GM12878 (cell line): ENCODE results near the gene ARHGEF11. TPM values are rescaled to one million over a fixed set of nuclear protein-coding genes. Genes with fewer than 3 reads are reported as not detected.

Source experiments
- ATAC-seq: fragments of 200-7000 bp; cut with Tn5 transposase; 3 replicates; pipeline ENCODE4 v1.9.1; 2020; ENCODE audit warnings: mild to moderate bottlenecking, moderate library complexity
- BruUV-seq: library from RNA; stranded (reverse); fragments of 400-500 nt; replicated peaks from 2 replicates; lab custom pipeline; 2021; lab: Mats Ljungman, UMichigan
- CTCF ChIA-PET: fragments of 300-600 bp; sonication (Branson Sonifier 250); formaldehyde crosslinking; extraction: SDS; loops from one replicate; lab custom pipeline; 2021; ENCODE audit warnings: inconsistent platforms; lab: Yijun Ruan, JAX
- POLR2A ChIA-PET: fragments of 350-600 bp; formaldehyde crosslinking; extraction: SDS; loops from one replicate; lab custom pipeline; 2021; ENCODE audit warnings: inconsistent platforms; lab: Charles Lee
- RAD21 ChIA-PET: fragments of 300-600 bp; sonication (Branson Sonifier 250); formaldehyde crosslinking; loops from one replicate; lab custom pipeline; 2023; ENCODE audit warnings: antibody characterized with exemption; ENCODE audit not compliant: unreplicated experiment; lab: Charles Lee
- SMC1A ChIA-PET: fragments of 300-600 bp; sonication (Branson Sonifier 250); formaldehyde crosslinking; loops from one replicate; lab custom pipeline; 2023; ENCODE audit not compliant: unreplicated experiment, uncharacterized antibody; lab: Charles Lee
- DNase-seq: peaks from one replicate; pipeline ENCODE4 v3.0.0-alpha.2; 2011; ENCODE audit warnings: low read depth, low spot score
- FAIRE-seq: peaks from 3 replicates; lab custom pipeline; 2011; peaks lifted over from hg19 to GRCh38; lab: Jason Lieb, UNC
- H2AFZ ChIP-seq: 2 replicates; pipeline ENCODE4 v1.6.0; 2011; ENCODE audit warnings: low read depth, low read length, control low read depth; ENCODE audit not compliant: control insufficient read depth
- H3K27ac ChIP-seq: 2 replicates; pipeline ENCODE4 v1.5.1; 2011; ENCODE audit warnings: control low read depth; ENCODE audit not compliant: control insufficient read depth, insufficient read depth
- H3K27me3 ChIP-seq, 2 experiments: replicated peaks in 1 of 2; 2 replicates each; pipeline versions ENCODE4 v1.6.0 to v1.6.1; 2011; ENCODE audit warnings: low read length in 1 of 2; ENCODE audit not compliant: control insufficient read depth in 2 of 2, insufficient read depth in 2 of 2
- H3K36me3 ChIP-seq, 2 experiments: 2 replicates each; pipeline ENCODE4 v1.5.1; 2011; ENCODE audit warnings: low read length in 1 of 2; ENCODE audit not compliant: control insufficient read depth in 2 of 2, insufficient read depth in 2 of 2
- H3K4me1 ChIP-seq: 2 replicates; pipeline ENCODE4 v1.6.1; 2011; ENCODE audit warnings: mild to moderate bottlenecking, low read length, moderate library complexity, mixed read lengths; ENCODE audit not compliant: control insufficient read depth, insufficient read depth
- H3K4me2 ChIP-seq: 2 replicates; pipeline ENCODE4 v1.6.0; 2011; ENCODE audit warnings: control low read depth; ENCODE audit not compliant: control insufficient read depth, insufficient read depth
- H3K4me3 ChIP-seq: fragments of 200-600 bp; sonication (generic); 2 replicates; pipeline ENCODE4 v1.5.1; 2016
- H3K79me2 ChIP-seq: 2 replicates; pipeline ENCODE4 v1.6.0; 2011; ENCODE audit warnings: low read length; ENCODE audit not compliant: control insufficient read depth, insufficient read depth
- H3K9ac ChIP-seq: 2 replicates; pipeline ENCODE4 v1.8.0; 2011; ENCODE audit warnings: low read length, control low read depth, mixed read lengths; ENCODE audit not compliant: control insufficient read depth, insufficient read depth
- H3K9me3 ChIP-seq: replicated peaks from 3 replicates; pipeline ENCODE4 v1.5.1; 2011; ENCODE audit warnings: mild to moderate bottlenecking, low read length; ENCODE audit not compliant: control insufficient read depth, insufficient read depth
- H4K20me1 ChIP-seq: 2 replicates; pipeline ENCODE4 v1.6.0; 2011; ENCODE audit not compliant: control insufficient read depth, insufficient read depth
- BCL3 ChIP-seq: IDR thresholded peaks from 2 replicates; pipeline ENCODE4 v1.6.1; 2011; ENCODE audit warnings: borderline replicate concordance, low read depth, mild to moderate bottlenecking, moderate library complexity, low read length; ENCODE audit not compliant: insufficient read depth, poor library complexity, severe bottlenecking
- CHD2 ChIP-seq: IDR thresholded peaks from 2 replicates; pipeline ENCODE4 v1.6.1; 2011; ENCODE audit warnings: low read depth, low read length, improper control_type of control experiment, borderline replicate concordance
- MYB ChIP-seq: fragments of 150-350 bp; IDR thresholded peaks from 2 replicates; pipeline ENCODE4 v1.6.1; 2014; ENCODE audit warnings: mild to moderate bottlenecking, low read depth, low read length, borderline replicate concordance
- PKNOX1 ChIP-seq: fragments of 450-650 bp; IDR thresholded peaks from 2 replicates; pipeline ENCODE4 v1.6.1; 2016; ENCODE audit warnings: mild to moderate bottlenecking
- SIN3A ChIP-seq: IDR thresholded peaks from 2 replicates; pipeline ENCODE4 v1.6.1; 2012; ENCODE audit warnings: low read depth, low read length, improper control_type of control experiment
- ZBTB40 ChIP-seq: fragments of 450-650 bp; IDR thresholded peaks from 2 replicates; pipeline ENCODE4 v1.6.1; 2016; ENCODE audit warnings: mild to moderate bottlenecking, moderate library complexity, borderline replicate concordance
- WGBS: methylation state at CpG from one replicate; pipeline ENCODE4 v1.1.6; 2016; ENCODE audit warnings: low lambda C conversion rate; ENCODE audit not compliant: insufficient replicate concordance, insufficient coverage; ENCODE audit errors: missing lambda C conversion rate; 5-methylcytosine and 5-hydroxymethylcytosine counted together
- in situ Hi-C: fragments of 300-500 bp; cut with MboI; formaldehyde crosslinking; loops from 9 replicates; pipeline ENCODE4 v1.14.3; 2018; ENCODE audit warnings: mixed read lengths
- intact Hi-C: fragments of 100-400 bp; cut with micrococcal nuclease; formaldehyde crosslinking; loops from one replicate; pipeline ENCODE4 v1.14.2; 2022; ENCODE audit not compliant: unreplicated experiment
- polyA plus RNA-seq, 11 experiments: library from polyadenylated mRNA; depleted of rRNA in 4 of 11; unstranded in 6 of 11; stranded (reverse) in 5 of 11; fragments of >200 nt; fragmentation: Nextera tagmentation in 4 of 11; fragmentation: Illumina TruSeq in 1 of 11; extraction: Ambion mirVana in 4 of 11; extraction: Trizol in 1 of 11; gene quantifications; 1 replicate in 1 of 11; 2 replicates in 10 of 11; pipeline versions ENCODE4 v1.2.1 to v1.2.3, GENCODE V29; 2011 to 2016; ENCODE audit warnings: inconsistent platforms in 2 of 11, missing spikeins in 2 of 11, low read depth in 1 of 11
- total RNA-seq, 4 experiments: library from RNA; depleted of rRNA in 3 of 4; stranded (reverse); fragments of >200 nt in 3 of 4; fragmentation: Illumina TruSeq in 1 of 4; extraction: Trizol in 1 of 4; gene quantifications; 2 replicates each; pipeline versions ENCODE4 v1.2.1 to v1.2.3, GENCODE V29; 2013 to 2021

ARHGEF11 gene
- total and polyA plus RNA-seq, 10 of the 15 experiments (the other 5 are each of a cell fraction or from before 2014, with no cell fraction given) = 0.05 to 12.7 (median 1.8) TPM

GRCh38 chr1:157011845-157012244 is 33.7 kb downstream of the ARHGEF11 start:
- Histone ChIP-seq H3K27me3 (no peaks in the 10 kb centered on the region), H3K36me3 (no peaks in the 10 kb centered on the region), H3K79me2 (no peaks in the 10 kb centered on the region; the same call in 1 of the 2 replicates), H3K4me1 (no peaks in the 10 kb centered on the region), H3K9ac (no peak overlapping the region), H3K27ac (no peak overlapping the region), H4K20me1 (no peaks in the 10 kb centered on the region), H3K4me2 (no peak overlapping the region), H3K9me3 (no peaks in the 10 kb centered on the region), H3K4me3 (no peak overlapping the region), H2AFZ (no peak overlapping the region)
- ChIA-PET CTCF (no interaction called here), POLR2A (no interaction called here), SMC1A (no interaction called here), RAD21 (interaction anchor here (2.4 kb wide), 1 partner anchor 62 kb away, joined by 5 read pairs; no protein-coding TSS in a partner anchor)
- no TSS peak for BruUV-seq
- DNase-seq = no peak
- TF ChIP-seq PKNOX1 (no peak), MYB (no peak), SIN3A (no peak), BCL3 (no peak), CHD2 (no peak), ZBTB40 (no peak)
- FAIRE-seq = no peak
- intact Hi-C loops = no loop called here
- in situ Hi-C loops = no loop called here
- 47% methylated on average over 3 of the region's 3 CpGs for WGBS
- ATAC-seq = no peak
